ENCODE results near the gene MKKS. TPM values are rescaled to one million over a fixed set of nuclear protein-coding genes. Genes with fewer than 3 reads are reported as not detected.
A peak's percentile ranks its signal among the peaks of the same experiment; 100 is the strongest.

Gene MKKS
- total RNA-seq, 1 donor from 2014 or later = 36.3 TPM

DNA sequence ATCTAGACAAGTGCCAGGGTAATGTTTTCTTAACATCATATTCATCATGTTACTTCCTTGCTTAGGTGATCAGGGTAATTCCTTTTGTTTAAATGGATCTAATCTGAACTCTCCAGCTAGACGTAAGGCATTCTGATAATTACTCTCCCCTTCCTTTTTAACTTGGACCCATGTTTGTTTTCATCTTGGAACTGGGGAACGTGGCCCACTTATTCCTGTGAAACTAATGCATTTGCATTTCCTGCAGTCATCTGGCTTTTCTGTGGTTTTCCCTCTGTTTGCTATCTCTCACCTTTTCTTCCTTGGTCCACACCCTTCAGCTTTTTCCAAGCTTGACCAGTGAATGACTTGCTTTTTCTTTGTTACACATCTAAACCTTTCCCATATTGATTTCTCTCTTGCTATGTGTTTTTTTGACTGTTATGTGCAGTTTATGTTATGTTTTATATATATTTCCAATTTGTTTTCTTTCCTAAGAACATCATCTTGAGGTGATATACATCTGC, 34.4 kb upstream of the MKKS start:
- Mint-ChIP-seq H3K4me3 (no peak overlapping the region), H3K27me3 (ENCODE audit: insufficient read depth, low read depth) (peaks cover 1% of the 10 kb centered on the region), H3K27ac (peak overlapping the region; percentile 95), H3K9me3 (peaks cover 8% of the 10 kb centered on the region), H3K36me3 (peaks cover 7% of the 10 kb centered on the region), H3K4me1 (peaks cover 62% of the 10 kb centered on the region)
- Histone ChIP-seq H3K9ac (no peak overlapping the region), H3K36me3 (no peaks in the 10 kb centered on the region), H3K27me3 (no peaks in the 10 kb centered on the region), H4K20me1 (ENCODE audit: low read depth) (no peaks in the 10 kb centered on the region), H3K27ac (peak overlapping the region; percentile 100), H3K79me2 (ENCODE audit: low read depth) (peaks cover 27% of the 10 kb centered on the region), H3F3A (ENCODE audit: low read depth) (peaks cover 76% of the 10 kb centered on the region), H3K4me1 (peaks cover 80% of the 10 kb centered on the region), H3K9me3 (ENCODE audit: low read depth) (no peaks in the 10 kb centered on the region), H3K4me2 (peak overlapping the region; percentile 71), H3K4me3 (no peak overlapping the region), H2AFZ (replicated peaks) (no peak overlapping the region)
- no peak for TF ChIP-seq EZH2 (IDR thresholded peaks at IDR 0.05)
- no peak for TF ChIP-seq EZH2phosphoT487 (IDR thresholded peaks at IDR 0.05)
- TF ChIP-seq, protein P1, sequence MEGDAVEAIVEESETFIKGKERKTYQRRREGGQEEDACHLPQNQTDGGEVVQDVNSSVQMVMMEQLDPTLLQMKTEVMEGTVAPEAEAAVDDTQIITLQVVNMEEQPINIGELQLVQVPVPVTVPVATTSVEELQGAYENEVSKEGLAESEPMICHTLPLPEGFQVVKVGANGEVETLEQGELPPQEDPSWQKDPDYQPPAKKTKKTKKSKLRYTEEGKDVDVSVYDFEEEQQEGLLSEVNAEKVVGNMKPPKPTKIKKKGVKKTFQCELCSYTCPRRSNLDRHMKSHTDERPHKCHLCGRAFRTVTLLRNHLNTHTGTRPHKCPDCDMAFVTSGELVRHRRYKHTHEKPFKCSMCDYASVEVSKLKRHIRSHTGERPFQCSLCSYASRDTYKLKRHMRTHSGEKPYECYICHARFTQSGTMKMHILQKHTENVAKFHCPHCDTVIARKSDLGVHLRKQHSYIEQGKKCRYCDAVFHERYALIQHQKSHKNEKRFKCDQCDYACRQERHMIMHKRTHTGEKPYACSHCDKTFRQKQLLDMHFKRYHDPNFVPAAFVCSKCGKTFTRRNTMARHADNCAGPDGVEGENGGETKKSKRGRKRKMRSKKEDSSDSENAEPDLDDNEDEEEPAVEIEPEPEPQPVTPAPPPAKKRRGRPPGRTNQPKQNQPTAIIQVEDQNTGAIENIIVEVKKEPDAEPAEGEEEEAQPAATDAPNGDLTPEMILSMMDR (IDR thresholded peaks at IDR 0.05) = no peak
- no peak for DNase-seq (ENCODE audit: low spot score)

- H3K36me3 ChIP-seq = no peaks in the 10 kb centered on the region
- Mint-ChIP-seq H3K4me1 (peaks cover 57% of the 10 kb centered on the region), H3K4me3 (no peak overlapping the region), H3K9me3 (peaks cover 8% of the 10 kb centered on the region), H3K27ac (peak overlapping the region; percentile 95), H3K27me3 (ENCODE audit: insufficient read depth, low read depth) (no peaks in the 10 kb centered on the region), H3K36me3 (peaks cover 11% of the 10 kb centered on the region)
- peak overlapping the region; percentile 71 for H3K4me2 ChIP-seq
- no peak overlapping the region for H3K9ac ChIP-seq
- peaks cover 75% of the 10 kb centered on the region for H3K4me1 ChIP-seq
- peak overlapping the region; percentile 100 for H3K27ac ChIP-seq
- H3K27me3 ChIP-seq = no peaks in the 10 kb centered on the region
- H3F3A ChIP-seq (ENCODE audit: low read depth) = peaks cover 73% of the 10 kb centered on the region
- no peaks in the 10 kb centered on the region for H4K20me1 ChIP-seq (ENCODE audit: low read depth)
- peak overlapping the region; percentile 33 for H3K4me3 ChIP-seq
- TF ChIP-seq EZH2phosphoT487 (IDR thresholded peaks at IDR 0.05) = no peak
- TF ChIP-seq, protein P1 (IDR thresholded peaks at IDR 0.05) = no peak
- no peak for TF ChIP-seq EZH2 (IDR thresholded peaks at IDR 0.05)
- H3K79me2 ChIP-seq (ENCODE audit: low read depth) = peaks cover 28% of the 10 kb centered on the region
- H2AFZ ChIP-seq (replicated peaks) = no peak overlapping the region
- peak; percentile 29 for DNase-seq (ENCODE audit: low spot score)
- H3K9me3 ChIP-seq (ENCODE audit: low read depth) = no peaks in the 10 kb centered on the region
Observed at GRCh38 chr20:10467681-10468339, 33.8 kb upstream of the MKKS start.

GRCh38 chr20:10466855-10467254, 32.8 kb upstream of the MKKS start:
- Mint-ChIP-seq H3K9me3 (peaks cover 8% of the 10 kb centered on the region), H3K36me3 (peaks cover 18% of the 10 kb centered on the region), H3K4me1 (peaks cover 54% of the 10 kb centered on the region), H3K27me3 (ENCODE audit: insufficient read depth, low read depth) (no peaks in the 10 kb centered on the region), H3K27ac (peak overlapping the region; percentile 99), H3K4me3 (peak overlapping the region; percentile 61)
- H3K27ac ChIP-seq = peak overlapping the region; percentile 100
- H2AFZ ChIP-seq (replicated peaks) = no peak overlapping the region
- H3K27me3 ChIP-seq = no peaks in the 10 kb centered on the region
- H3K79me2 ChIP-seq (ENCODE audit: low read depth) = peaks cover 28% of the 10 kb centered on the region
- H3K36me3 ChIP-seq = no peaks in the 10 kb centered on the region
- H4K20me1 ChIP-seq (ENCODE audit: low read depth) = no peaks in the 10 kb centered on the region
- no peak for TF ChIP-seq EZH2phosphoT487 (IDR thresholded peaks at IDR 0.05)
- TF ChIP-seq, protein P1 (IDR thresholded peaks at IDR 0.05) = no peak
- no peak for TF ChIP-seq EZH2 (IDR thresholded peaks at IDR 0.05)
- DNase-seq (ENCODE audit: low spot score) = peak; percentile 66
- H3K4me2 ChIP-seq = peak overlapping the region; percentile 71
- peak overlapping the region; percentile 33 for H3K4me3 ChIP-seq
- no peaks in the 10 kb centered on the region for H3K9me3 ChIP-seq (ENCODE audit: low read depth)
- peaks cover 68% of the 10 kb centered on the region for H3K4me1 ChIP-seq
- peak overlapping the region; percentile 33 for H3K9ac ChIP-seq
- H3F3A ChIP-seq (ENCODE audit: low read depth) = peaks cover 69% of the 10 kb centered on the region
